ENCODE data around the gene NID1.

DNA sequence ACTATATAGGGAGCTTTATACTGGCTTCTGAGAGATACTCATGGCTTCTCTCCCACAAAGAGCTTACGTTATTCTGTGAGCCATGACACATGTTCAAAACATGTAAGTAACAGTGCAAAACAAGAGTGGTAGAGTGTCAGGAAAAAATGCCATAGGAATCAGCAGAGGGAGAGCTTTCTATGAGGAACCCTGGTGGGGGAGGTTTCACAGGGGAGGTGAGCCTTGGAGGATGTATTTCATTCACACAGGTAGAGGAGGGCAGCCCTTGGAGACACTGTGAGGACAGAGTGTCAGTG, 125.5 kb downstream of the NID1 start:
- TF ChIP-seq, protein P1, sequence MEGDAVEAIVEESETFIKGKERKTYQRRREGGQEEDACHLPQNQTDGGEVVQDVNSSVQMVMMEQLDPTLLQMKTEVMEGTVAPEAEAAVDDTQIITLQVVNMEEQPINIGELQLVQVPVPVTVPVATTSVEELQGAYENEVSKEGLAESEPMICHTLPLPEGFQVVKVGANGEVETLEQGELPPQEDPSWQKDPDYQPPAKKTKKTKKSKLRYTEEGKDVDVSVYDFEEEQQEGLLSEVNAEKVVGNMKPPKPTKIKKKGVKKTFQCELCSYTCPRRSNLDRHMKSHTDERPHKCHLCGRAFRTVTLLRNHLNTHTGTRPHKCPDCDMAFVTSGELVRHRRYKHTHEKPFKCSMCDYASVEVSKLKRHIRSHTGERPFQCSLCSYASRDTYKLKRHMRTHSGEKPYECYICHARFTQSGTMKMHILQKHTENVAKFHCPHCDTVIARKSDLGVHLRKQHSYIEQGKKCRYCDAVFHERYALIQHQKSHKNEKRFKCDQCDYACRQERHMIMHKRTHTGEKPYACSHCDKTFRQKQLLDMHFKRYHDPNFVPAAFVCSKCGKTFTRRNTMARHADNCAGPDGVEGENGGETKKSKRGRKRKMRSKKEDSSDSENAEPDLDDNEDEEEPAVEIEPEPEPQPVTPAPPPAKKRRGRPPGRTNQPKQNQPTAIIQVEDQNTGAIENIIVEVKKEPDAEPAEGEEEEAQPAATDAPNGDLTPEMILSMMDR (IDR thresholded peaks at IDR 0.05; ENCODE audit: extremely low read depth in 1 of 2, insufficient read depth in 1 of 2, low read depth in 1 of 2, low read length in 2 of 2): no peak
- TF ChIP-seq POLR2A (IDR thresholded peaks at IDR 0.05; ENCODE audit: low read depth, low read length) (no peak), EZH2 (IDR thresholded peaks at IDR 0.05; ENCODE audit: borderline replicate concordance, low read depth, low read length, severe bottlenecking) (no peak), POLR2AphosphoS5 (IDR thresholded peaks at IDR 0.05; ENCODE audit: insufficient read depth, low read depth, low read length) (no peak), JUN (IDR thresholded peaks at IDR 0.05; ENCODE audit: borderline replicate concordance, insufficient read depth, insufficient read length, low read depth) (no peak)

All from endothelial cell of umbilical vein (primary cell).